HG02852 (cell line): ENCODE data around the gene CTSC.

Source experiments
- ATAC-seq: cut with Tn5 transposase; IDR thresholded peaks from one replicate; pipeline ENCODE4 v1.9.1; 2021; ENCODE audit warnings: mild to moderate bottlenecking, moderate library complexity; ENCODE audit not compliant: unreplicated experiment

CTSC gene

DNA sequence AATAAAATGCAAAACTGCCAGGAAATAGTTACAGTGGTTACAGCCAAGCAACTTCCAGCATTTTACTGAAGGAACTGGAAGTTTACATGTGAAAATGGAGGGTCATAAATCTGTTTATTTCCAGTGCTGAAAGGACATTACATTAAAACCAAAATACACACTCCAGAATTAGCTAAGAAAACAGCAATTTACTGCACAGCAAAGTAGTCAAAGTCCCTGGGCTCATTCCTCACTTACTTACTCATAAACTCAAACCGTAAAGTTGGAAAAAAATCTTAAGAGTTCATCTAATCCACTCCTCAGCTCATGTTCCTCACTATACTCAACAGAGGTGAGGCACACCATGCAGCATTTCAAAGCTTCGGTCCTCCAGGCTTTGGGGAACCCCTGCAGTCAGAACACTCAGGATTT is 17.4 kb downstream of the CTSC start:
- ATAC-seq = no peak

DNA sequence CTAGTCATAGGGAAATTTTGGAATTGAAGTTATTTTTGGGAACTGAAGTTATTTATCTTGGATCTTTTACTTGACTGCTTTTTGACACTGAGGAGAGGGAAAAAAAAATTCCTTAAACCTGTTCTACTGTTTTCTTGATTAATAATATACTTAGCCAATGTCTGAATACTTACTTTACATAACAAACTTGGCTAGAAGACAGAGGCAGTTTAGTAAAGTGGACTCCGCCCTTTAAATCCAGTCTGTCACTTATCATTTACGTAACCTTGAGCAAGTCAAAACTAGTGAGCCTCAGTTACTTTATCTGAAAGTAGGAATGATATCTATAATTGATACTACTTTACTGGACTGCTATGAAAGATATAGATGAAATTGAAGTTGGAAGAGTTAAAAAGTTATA is 19.5 kb downstream of the CTSC start:
- no peak for ATAC-seq

DNA sequence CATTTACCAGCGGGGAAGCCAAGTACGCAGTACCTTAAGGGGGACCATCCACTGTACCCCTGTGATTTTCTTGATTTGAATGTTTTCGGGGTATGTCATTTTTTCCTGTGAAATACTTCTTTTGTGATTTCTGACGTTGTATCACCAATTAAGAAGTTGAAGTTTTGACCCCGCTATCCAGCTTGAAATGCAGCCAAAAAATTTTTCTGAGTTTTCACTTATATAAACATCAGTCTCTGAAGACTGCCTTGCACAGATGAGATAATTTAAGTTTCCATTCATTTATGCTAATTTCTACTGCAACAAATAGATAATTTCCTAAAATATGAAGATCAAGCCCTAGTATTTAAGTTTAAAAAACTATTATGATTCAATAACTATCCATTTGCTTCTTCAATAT is 20.0 kb downstream of the CTSC start:
- no peak for ATAC-seq

DNA sequence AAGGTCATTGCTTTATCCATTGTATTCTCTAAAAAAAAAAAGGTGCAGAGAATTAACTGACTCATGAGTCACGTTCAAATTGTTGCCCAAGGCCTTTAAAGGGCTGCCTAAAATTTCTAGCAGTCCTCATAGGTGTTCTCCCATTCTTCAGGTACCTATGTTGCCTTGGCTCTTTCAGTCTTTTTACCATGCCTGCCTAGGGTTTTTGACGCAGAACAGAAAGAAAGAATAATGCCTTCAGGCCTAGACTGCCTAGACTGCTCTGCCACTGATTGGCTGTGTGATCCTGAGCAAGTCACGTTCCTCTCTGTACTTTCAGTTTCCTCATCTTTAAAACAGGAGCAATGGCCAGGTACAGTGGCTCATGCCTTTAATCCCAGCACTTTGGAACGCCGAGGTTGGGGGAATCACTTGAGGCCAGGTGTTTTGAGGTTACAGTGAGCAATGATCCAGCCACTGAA is 21.5 kb downstream of the CTSC start:
- ATAC-seq = no peak

GRCh38 chr11:88315015-88315414 is 22.5 kb downstream of the CTSC start:
- ATAC-seq = no peak

DNA sequence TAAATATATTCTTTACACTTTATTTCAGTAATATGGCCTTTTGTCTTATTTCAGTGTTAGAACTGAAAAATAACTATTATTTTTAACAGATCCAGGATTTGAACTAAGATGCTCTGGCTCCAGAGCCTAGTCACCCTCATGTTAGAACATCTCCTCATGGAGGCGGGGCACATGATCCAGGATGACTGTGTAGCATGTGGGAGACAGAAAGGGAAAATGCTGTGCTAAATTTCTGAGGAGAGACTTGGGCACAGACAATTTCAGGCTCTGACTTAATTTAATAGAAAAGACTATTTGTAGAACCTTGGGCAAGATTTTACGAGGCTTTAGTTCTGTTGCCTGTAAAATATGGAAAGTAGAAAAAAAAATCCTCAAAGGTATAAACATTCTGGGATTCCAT is 24.1 kb downstream of the CTSC start:
- ATAC-seq = no peak

DNA sequence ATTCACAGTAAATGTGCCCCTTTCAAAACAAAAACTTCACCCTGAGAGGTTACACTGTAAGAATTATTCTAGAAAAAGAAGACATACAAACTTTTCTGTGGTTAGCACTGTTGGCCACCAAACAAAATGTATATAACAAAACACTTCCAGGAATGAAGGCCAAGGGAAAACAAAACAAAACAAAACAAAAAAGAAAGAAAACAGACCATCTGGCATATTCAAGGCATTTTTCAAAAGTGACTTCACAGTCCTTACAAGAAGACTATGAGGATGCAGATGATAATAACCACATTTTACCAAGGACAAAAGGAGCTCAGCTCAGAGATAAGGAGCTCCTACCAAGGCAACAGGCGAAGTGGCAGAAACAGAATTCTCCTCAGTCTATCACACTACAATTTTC is 24.9 kb downstream of the CTSC start:
- ATAC-seq = no peak

DNA sequence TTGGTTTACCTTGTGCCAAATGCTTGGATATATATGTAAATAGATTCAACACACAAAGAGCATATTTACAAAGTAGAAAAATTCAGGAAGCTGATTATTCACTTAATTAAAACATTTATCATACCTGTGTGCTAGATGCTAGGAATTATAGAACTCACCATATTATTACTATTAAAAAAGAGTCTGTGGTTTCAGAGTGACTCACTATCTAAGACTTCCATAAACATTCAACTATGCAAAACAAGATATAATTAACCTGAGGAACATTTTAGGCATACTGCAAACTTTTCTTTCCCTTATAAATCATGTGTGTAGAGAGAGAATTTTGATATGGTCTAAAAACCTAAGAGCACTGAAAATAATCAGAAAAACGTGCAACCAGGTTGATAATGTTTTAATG is 27.3 kb downstream of the CTSC start:
- ATAC-seq = no peak

DNA sequence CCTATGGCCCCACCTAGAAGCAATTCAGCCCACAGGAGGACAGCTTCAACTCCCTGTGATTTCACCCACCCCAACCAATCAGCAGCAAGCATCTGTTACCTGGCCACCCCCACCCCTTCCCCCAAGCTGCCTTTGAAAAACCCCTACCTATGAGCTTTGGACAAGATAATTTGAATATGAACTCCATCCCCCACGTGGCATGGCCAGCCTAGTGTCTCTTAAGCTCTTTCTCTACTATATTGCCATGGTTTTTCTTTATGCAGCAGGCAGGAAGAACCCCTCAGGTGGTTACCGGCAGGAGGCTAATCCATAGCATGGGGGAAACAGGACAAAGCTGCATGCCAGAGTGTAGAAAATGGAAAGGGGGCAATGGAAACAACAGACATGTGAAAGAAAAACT is 29.0 kb downstream of the CTSC start:
- ATAC-seq = no peak

DNA sequence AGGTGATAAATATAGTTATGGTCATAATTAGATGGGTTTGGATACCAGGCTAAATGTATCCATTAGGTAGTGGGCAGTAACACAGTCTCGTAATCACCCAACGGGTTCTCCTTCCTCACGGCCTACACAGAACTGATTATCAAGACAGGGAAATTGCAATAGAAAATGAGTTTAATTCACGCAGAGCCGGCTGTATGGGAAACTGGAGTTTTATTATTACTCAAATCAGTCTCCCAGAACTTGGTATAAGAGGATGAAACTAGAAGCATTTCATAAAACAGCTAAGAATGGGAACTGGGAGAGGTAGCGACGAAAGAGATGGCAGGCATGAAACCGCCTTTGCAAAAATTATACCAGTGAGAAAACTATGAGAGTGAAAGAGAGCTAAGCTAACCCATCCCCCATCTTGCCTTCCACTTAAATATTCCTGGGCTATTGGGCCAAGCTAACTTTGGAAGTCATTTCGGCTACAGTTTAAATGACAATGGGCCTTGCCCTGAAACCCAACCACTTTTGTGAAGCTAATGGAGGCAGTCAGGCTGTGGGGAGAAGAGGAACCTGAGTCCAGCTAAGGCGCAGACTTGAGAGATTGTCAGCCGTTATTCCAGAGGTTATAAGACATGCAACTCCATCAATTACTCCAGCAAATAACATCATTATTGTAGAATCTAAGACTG is 29.6 kb downstream of the CTSC start:
- peak; percentile 73 for ATAC-seq

DNA sequence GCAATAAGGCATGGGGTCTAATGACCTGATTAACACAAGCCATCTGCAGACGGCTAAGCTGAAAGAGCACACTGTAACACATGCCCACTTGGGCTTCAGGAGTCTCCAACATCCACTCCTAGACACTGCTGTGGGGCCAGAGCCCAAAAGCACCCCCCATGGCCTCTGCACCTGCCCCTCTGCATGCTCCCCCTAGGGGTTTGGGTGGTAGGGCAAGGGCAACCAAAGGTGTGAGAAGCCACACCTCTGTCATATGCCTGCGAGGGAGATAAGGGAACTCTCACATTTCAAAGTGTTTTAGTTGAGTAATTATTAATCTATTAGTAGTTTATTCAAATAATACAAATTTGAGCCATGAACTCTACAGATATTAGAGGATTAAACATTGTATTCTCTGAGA is 30.8 kb downstream of the CTSC start:
- no peak for ATAC-seq

DNA sequence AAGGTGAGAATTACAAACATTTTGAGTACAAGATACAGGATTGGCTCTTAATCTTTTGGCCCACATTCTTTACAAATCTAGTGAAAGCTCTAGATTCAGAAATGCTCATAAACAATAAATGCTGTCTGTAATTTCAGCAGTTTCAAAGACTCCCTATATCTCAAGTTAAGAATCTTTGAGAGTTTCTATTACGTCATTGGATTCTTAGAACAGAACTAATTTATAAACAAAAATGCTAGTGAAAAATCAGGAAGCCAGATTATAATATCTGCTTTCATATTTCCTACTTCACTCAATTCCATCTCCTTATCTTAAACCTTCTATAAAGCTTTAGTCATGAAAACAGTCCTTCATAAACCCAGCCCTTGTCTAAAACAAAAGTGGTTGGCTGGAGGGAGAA is 32.1 kb downstream of the CTSC start:
- ATAC-seq = no peak

DNA sequence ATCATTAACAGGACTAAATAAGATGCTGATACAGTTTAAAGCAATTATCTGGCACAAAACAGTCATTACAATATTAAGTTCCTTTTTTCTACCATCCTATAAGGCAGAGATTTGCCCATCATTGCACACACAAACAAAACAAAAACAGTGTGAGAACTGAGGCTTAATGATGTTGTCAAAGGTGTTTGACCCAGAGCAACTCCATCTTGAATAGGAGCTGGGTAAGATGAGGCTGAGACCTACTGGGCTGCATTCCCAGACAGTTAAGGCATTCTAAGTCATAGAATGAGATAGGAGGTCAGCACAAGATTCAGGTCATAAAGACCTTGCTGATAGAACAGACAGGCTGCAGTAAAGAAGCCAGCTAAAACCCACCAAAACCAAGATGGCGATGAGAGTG is 33.2 kb downstream of the CTSC start:
- no peak for ATAC-seq

DNA sequence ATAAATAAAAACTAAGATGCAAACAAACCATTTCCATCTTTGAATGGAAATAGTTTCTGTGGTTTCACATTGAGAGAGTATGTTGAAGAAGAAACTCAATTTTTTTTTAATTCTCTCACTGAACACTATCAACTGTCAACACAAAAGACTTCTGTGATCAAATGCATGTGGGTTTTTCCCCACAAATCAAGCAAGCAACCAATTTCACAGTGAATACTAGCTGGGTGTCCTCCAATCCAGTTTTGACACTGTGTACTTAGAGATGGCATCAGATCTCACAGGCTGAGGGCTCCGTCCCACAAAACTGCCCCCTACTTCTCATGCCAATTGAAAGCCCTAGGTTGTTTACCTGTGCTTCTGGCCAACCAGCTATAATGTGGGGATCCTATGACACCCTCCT is 34.5 kb downstream of the CTSC start:
- ATAC-seq = no peak

GRCh38 chr11:88301488-88302140 is 35.9 kb downstream of the CTSC start:
- ATAC-seq = peak; percentile 53

DNA sequence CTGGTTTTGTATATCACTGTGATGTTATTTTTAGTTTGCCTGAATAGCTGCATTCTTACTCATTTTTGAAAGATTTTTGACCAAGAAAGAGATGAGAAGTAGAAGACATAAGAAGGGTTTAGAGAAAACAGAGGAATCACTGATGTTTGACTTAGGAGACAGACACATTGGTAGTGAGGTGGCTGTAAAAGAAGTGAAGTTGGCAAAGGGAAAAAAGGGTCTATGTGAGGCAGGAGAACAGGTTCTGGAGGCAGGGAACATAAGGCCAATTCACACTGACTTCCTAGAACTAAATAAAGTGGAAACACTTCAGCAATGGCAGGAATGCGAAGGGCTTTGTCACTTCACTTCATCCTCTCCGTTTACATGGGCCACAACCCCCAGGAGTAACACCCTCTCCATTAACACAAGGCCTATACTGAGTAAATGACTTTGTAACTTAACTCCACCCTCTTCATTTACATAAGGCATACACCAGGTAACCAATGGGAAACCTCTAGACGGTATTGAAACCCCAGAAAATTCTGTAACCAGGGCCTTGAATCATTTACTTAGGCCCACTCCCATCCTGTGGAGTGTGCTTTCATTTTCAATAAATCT is 36.5 kb downstream of the CTSC start:
- peak; percentile 61 for ATAC-seq

- ATAC-seq = no peak
Observed at GRCh38 chr11:88297863-88298262, 39.7 kb downstream of the CTSC start.

GRCh38 chr11:88297421-88297820 is 40.1 kb downstream of the CTSC start:
- ATAC-seq = no peak

DNA sequence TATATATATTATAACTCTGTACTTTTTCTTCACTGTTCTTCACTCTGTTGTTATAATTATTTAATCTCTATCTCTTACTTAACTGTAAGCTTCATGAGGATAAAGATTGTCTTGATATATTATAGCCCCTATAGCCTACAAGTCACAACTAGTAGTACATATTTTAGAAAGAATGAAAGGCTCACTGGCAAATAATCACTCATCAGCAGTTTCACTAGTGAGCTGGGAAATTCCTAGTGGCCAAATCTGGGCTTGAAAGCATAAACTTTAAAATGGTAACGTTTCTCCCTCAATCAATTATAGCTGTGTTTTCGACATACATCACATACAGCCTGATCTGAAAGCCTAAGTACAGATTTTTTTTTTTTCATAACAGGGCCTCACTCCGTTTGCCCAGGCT is 42.5 kb downstream of the CTSC start:
- ATAC-seq = peak; percentile 48

GRCh38 chr11:88293931-88294330 is 43.6 kb downstream of the CTSC start:
- no peak for ATAC-seq

GRCh38 chr11:88292171-88292843 is 45.2 kb downstream of the CTSC start:
- ATAC-seq = no peak

DNA sequence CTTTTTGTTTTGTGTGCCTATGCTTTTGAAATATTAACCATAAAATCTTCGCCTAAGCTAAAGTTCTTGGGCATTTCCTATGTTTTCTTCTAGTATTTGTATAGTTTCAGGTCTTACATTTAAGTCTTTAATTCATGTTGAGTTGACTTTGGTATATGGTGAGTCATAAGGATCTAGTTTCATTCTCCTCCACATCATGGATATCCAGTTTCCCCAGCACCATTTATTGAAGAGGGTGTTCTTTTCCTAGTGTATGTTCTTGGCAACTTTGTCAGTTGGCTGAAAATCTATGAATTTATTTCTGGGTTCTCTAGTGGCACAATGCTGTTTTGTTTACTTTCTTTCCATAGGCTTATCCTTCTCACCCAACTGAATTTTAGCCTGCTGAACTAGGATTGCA is 49.0 kb downstream of the CTSC start:
- no peak for ATAC-seq
